Activated T-helper 1 cell treated with Interleukin-2 at 50 U/mL for 16 hours (primary cell): Measurements from ENCODE around the gene PARN.
"Not testable (repeated sequence)": the region's sequence is repeated elsewhere in the genome, so short reads cannot be mapped to it uniquely, and the experiment has no call there.

Experiments
- DNase-seq: peaks from one replicate; pipeline ENCODE4 v3.0.0-alpha.2; 2020; ENCODE audit warnings: low read depth

Gene PARN

GRCh38 chr16:14436401-14436955 lies 193.6 kb downstream of the PARN start:
- DNase-seq, result no peak

GRCh38 chr16:14434860-14435259 lies 195.2 kb downstream of the PARN start:
- no peak for DNase-seq

GRCh38 chr16:14428971-14429637 lies 201.0 kb downstream of the PARN start:
- DNase-seq, result not testable (repeated sequence)

- no peak for DNase-seq
These were observed 202.0 kb downstream of the PARN start for GRCh38 chr16:14428043-14428442.

GRCh38 chr16:14427371-14427948 lies 202.6 kb downstream of the PARN start:
- DNase-seq, result no peak

- no peak for DNase-seq
These were observed 205.5 kb downstream of the PARN start for GRCh38 chr16:14424595-14424994.

GRCh38 chr16:14423344-14423743 lies 206.7 kb downstream of the PARN start:
- DNase-seq, result no peak

- no peak for DNase-seq
These were observed 209.2 kb downstream of the PARN start for GRCh38 chr16:14420721-14421488.

- not testable (repeated sequence) for DNase-seq
These were observed 209.8 kb downstream of the PARN start for GRCh38 chr16:14420243-14420642.

- DNase-seq, result no peak
These were observed 210.2 kb downstream of the PARN start for GRCh38 chr16:14419817-14420216.

GRCh38 chr16:14418795-14419225 lies 211.2 kb downstream of the PARN start:
- no peak for DNase-seq

- DNase-seq, result no peak
These were observed 213.9 kb downstream of the PARN start for GRCh38 chr16:14416184-14416583.

GRCh38 chr16:14415291-14415690 lies 214.8 kb downstream of the PARN start:
- DNase-seq, result no peak

GRCh38 chr16:14409563-14409962 lies 220.5 kb downstream of the PARN start:
- no peak for DNase-seq

GRCh38 chr16:14407786-14408399 lies 222.2 kb downstream of the PARN start:
- DNase-seq, result no peak

GRCh38 chr16:14405611-14406537 lies 224.2 kb downstream of the PARN start:
- no peak for DNase-seq

GRCh38 chr16:14403001-14403389 lies 227.1 kb downstream of the PARN start:
- not testable (repeated sequence) for DNase-seq

GRCh38 chr16:14402114-14403000 lies 227.7 kb downstream of the PARN start:
- not testable (repeated sequence) for DNase-seq

- not testable (repeated sequence) for DNase-seq
These were observed 228.4 kb downstream of the PARN start for GRCh38 chr16:14401711-14402061.

GRCh38 chr16:14400978-14401710 lies 228.9 kb downstream of the PARN start:
- DNase-seq, result not testable (repeated sequence)
